ENCODE measurements around the gene APOBEC3C. TPM values are rescaled to one million over a fixed set of nuclear protein-coding genes. Genes with fewer than 3 reads are reported as not detected.
"Not testable (repeated sequence)": the region's sequence is repeated elsewhere in the genome, so short reads cannot be mapped to it uniquely, and the experiment has no call there.

The APOBEC3C gene
- total RNA-seq, 1 donor from 2014 or later, result 25.1 TPM

GRCh38 chr22:39041908-39042307, 27.9 kb downstream of the APOBEC3C start:
- intact Hi-C loops (cut with DNase I), result no loop called here
- ATAC-seq (no peak), DNase-seq (ENCODE audit: low spot score) (no peak)

- intact Hi-C loops (cut with DNase I); ATAC-seq; DNase-seq (ENCODE audit: low spot score): not testable (repeated sequence)
These were observed 29.0 kb downstream of the APOBEC3C start for GRCh38 chr22:39043063-39043462.

GRCh38 chr22:39045136-39045535, 31.1 kb downstream of the APOBEC3C start:
- ATAC-seq; DNase-seq (ENCODE audit: low spot score); intact Hi-C loops (cut with DNase I): not testable (repeated sequence)

- intact Hi-C loops (cut with DNase I); ATAC-seq; DNase-seq (ENCODE audit: low spot score): not testable (repeated sequence)
These were observed 35.4 kb downstream of the APOBEC3C start for GRCh38 chr22:39049486-39049885.

GRCh38 chr22:39051844-39052495, 37.9 kb downstream of the APOBEC3C start:
- peak; percentile 13 for ATAC-seq
- intact Hi-C loops (cut with DNase I); DNase-seq (ENCODE audit: low spot score): not testable (repeated sequence)

- no peak for DNase-seq (ENCODE audit: low spot score)
- intact Hi-C loops (cut with DNase I), result no loop called here
- ATAC-seq, result no peak
These were observed 41.6 kb downstream of the APOBEC3C start for GRCh38 chr22:39055658-39056057.

- ATAC-seq; DNase-seq (ENCODE audit: low spot score); intact Hi-C loops (cut with DNase I): not testable (repeated sequence)
These were observed 47.2 kb downstream of the APOBEC3C start for GRCh38 chr22:39061290-39061689.

- ATAC-seq; intact Hi-C loops (cut with DNase I); DNase-seq (ENCODE audit: low spot score): not testable (repeated sequence)
These were observed 47.9 kb downstream of the APOBEC3C start for GRCh38 chr22:39061951-39062350.

GRCh38 chr22:39063904-39064303, 49.8 kb downstream of the APOBEC3C start:
- intact Hi-C loops (cut with DNase I); ATAC-seq; DNase-seq (ENCODE audit: low spot score): not testable (repeated sequence)

GRCh38 chr22:39066442-39067276, 52.6 kb downstream of the APOBEC3C start:
- peak; percentile 50 for ATAC-seq
- DNase-seq (ENCODE audit: low spot score); intact Hi-C loops (cut with DNase I): not testable (repeated sequence)

GRCh38 chr22:39068033-39068785, 54.2 kb downstream of the APOBEC3C start:
- DNase-seq (ENCODE audit: low spot score) (no peak), ATAC-seq (no peak)
- intact Hi-C loops (cut with DNase I), result no loop called here

Other genes starting within 250 kb of the APOBEC3C start
- 11.1 TPM for gene DNAL4, start 220.1 kb upstream of the APOBEC3C start, total RNA-seq
- 6.9 TPM for gene NPTXR, start 170.2 kb upstream of the APOBEC3C start, total RNA-seq
- gene CBX6, start 142.0 kb upstream of the APOBEC3C start, total RNA-seq, result 83.5 TPM
- gene APOBEC3A, start 56.6 kb upstream of the APOBEC3C start, total RNA-seq, result 9.3 TPM
- gene APOBEC3B, start 31.9 kb upstream of the APOBEC3C start, total RNA-seq, result 2.2 TPM
- 3.9 TPM for gene APOBEC3D, start 6.9 kb downstream of the APOBEC3C start, total RNA-seq
- 12.3 TPM for gene APOBEC3F, start 26.6 kb downstream of the APOBEC3C start, total RNA-seq
- 8.9 TPM for gene APOBEC3G, start 63.0 kb downstream of the APOBEC3C start, total RNA-seq
- gene APOBEC3H, start 83.0 kb downstream of the APOBEC3C start, total RNA-seq, result 1.1 TPM
- 115 TPM for gene CBX7, start 138.4 kb downstream of the APOBEC3C start, total RNA-seq
- gene PDGFB, start 230.7 kb downstream of the APOBEC3C start, total RNA-seq, result 24.2 TPM

Measured in sciatic nerve (tissue), 2 donors.